Activated CD4-positive, alpha-beta T cell treated with anti-CD3 and anti-CD28 coated beads for 4 hours (primary cell): ENCODE results near the gene FANCF.
"Not testable (repeated sequence)": the region's sequence is repeated elsewhere in the genome, so short reads cannot be mapped to it uniquely, and the experiment has no call there.

Experiments used
- DNase-seq, 2 donors: peaks; one replicate each; pipeline ENCODE4 v3.0.0-alpha.2; 2020

The FANCF gene

GRCh38 chr11:22625448-22626287 lies at the start of gene FANCF:
TSS of gene FANCF (minus strand) at chr11:22625823. CDS start at chr11:22625810, 13 bp downstream.
- peak; percentile 91 to 98 for DNase-seq

DNA sequence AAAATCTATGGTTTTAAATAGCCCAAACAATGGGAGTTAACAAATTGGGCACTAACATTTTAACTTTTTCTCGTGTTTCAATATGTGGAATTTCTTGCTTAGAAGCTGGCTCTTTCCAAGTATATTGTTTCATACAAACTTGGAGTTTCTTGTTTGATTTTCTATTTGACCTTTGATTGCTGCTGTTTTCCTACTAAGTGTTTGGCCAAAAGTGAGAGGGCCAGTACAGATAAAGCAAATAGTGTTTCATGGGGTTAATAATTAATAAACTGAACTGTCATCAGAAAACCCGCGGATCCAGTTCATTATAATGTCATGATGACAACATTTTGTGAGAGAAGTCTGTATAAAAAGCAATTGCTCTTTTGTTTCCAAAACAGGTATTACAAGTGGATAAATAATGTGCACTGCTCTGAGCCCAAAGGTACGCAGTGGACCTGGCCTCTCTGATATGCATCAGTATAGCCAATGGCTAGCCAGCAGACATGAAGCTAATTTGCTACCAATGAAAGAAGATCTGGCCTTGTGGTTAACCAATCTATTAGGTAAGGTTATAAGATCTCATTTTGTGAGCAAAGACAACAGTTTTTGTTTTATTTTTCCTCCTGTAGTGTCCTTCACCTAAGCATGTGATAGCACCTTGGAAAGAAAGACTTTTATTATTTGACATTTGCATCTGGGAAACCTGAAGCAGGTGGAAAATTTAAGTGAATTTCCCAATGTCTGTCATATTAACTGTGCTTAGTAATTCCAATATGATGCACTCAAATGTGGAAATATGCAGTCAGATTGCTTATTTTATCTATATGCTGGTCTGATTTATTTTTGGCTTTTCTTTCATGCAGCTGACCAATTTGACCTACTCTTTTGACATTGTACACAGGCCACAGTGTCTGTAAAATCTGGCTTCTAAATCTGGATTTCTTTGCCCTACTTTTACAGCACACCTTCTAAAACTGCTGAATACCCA lies 49.1 kb upstream of the FANCF start:
- DNase-seq = no peak

DNA sequence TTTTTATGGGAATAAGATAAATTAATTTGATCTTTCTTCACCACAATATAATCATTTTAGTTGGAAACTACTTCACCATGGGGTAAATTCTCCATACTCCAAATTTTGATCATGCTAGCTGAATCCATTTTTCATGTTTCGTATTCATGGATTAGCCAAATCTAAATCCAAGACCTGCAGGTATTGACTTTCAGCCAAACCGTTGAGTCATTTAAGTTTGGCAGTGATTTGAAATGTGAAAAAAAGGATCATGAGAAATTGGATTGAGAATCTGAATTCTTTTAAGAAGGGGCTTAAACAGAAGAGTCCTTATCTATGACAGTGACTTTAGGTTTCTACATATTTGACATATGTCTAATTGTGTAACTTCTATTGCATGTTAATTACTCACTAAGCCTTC lies 46.1 kb upstream of the FANCF start:
- no peak for DNase-seq

DNA sequence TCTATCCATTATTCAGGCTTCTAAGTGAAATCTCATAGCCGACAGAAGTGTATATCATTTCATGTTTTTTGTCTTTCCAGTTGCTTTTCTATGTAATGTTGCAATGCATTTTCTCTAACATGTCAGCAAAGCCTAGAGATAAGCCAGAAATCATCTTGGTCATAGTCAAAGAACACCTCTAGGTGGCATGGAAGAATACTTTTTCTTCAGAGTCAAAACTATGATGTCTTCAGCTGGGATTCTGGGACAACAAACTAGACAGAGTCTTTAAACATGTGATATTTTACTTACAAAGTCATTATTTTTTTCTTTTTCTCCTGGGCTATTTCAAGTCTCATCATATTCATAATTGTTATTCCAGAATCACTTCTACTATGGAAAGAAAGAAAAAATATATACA lies 45.2 kb upstream of the FANCF start:
- no peak for DNase-seq

- no peak for DNase-seq
These were observed 43.7 kb upstream of the FANCF start for GRCh38 chr11:22669368-22669767.

GRCh38 chr11:22668005-22668796 lies 42.6 kb upstream of the FANCF start:
- DNase-seq = no peak

DNA sequence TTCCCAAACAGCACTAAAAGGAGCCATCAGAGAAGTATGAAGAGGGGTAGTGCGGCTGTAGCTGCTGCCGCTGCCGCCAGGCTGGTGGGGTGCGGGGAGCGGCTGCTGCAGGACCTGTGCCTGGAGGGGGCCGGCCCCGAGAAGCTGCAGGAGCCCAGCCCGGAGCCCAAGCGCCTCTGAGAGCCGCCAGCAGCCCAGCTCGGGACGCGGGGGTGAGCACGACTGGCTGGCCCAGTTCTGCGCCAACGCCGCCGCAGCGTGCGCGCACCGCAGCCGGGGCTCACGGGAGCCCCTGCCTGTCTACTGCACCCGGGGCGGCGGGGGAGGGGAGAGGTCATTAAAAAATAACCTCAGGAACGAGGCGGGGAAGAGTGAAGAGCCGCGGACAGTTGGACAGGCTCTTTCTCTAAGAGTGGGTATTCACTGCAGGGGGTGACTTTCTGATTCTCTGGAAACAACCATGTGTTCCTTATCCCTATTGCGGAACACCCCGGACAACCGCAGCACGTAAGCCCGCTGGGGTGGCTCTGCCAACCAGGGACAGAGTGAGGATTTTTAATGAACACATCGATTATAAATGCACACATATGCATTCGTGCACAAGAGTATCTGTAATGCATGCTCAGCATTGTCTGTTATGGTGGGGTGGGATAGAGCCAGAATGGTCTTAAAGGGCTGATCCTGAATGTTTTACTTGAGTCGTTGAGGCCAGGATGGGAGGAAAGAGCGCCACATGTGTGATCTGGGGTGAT lies 41.2 kb upstream of the FANCF start:
- DNase-seq = no peak

- no peak for DNase-seq
These were observed 40.7 kb upstream of the FANCF start, which contains the start of gene GAS2 for GRCh38 chr11:22666325-22666687. TSS of gene GAS2 (plus strand) at chr11:22666611. CDS start at chr11:22674870, 8,259 bp downstream.

GRCh38 chr11:22659783-22660182 lies 34.2 kb upstream of the FANCF start:
- DNase-seq = no peak

DNA sequence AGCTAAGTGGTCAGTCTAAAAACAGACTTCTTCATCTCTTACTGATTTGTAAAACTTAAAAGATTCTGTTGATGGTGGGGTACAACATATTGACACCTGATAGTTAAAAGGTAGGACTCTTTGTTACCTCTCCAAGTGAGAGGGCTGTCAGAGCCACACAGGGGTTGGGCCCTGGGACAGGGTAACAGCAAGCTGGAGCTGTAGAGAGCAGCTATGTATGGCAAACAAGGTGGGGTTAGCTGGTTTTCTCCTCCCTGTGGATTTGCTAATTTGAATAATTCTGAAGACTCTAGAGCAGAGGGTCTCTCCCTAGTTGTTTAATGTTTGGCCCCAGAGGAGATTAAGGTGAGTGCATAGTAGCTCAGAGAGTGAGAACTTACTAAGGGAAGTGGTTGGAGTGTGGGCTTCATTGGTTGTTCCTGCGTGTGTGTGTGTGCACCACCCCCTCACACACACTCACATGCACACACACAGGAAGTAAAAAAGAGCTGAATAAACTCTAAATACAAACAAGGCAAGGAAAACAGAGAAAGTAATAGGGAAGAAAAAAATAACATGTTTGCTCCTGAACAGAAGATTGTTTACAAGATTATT lies 31.6 kb upstream of the FANCF start:
- no peak for DNase-seq

DNA sequence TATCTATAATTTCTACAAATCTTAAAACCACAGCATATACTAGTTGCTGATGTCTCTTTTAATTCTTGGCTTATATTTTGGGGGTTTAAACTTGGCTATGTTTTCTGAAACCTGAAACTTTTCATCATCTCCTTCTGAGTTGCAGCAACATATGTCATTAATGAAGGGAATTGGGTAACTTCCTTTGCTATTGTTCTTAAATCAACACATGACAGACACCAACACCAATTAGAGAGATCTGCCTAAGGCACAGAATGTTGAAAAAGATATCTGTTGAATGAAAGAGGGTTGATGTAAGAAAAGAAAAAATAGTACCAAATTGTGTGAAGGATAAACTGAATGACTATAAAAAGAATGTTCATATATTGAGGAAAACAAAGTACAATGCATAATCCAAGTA lies 30.5 kb upstream of the FANCF start:
- no peak for DNase-seq

DNA sequence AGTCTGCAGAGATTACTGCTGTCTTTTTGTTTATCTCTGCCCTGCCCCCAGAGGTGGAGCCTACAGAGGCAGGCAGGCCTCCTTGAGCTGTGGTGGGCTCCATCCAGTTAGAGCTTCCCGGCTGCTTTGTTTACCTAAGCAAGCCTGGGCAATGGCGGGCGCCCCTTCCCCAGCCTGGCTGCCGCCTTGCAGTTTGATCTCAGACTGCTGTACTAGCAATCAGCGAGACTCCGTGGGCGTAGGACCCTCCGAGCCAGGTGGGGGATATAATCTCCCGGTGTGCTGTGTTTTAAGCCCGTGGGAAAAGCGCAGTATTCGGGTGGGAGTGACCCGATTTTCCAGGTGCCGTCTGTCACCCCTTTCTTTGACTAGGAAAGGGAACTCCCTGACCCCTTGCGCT lies 26.7 kb upstream of the FANCF start:
- DNase-seq = not testable (repeated sequence)

DNA sequence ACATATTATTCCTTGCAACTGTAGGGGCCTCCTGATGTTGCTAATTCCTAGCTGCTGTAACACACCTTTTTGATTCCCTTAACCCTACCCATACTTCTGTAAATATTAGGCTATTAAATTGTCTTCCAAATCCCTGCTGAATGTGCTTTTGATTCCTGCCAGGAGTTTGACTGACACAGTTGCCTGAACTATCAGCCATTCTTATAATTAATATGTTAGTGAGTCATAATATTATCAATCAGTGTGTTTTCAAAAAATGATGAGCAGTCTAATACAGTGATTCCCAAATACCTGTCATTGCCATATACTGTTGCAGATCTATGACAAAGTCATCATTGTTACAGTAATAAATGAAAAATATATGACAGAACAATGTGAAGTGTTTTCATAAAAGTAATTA lies 15.9 kb upstream of the FANCF start:
- DNase-seq = no peak

- no peak for DNase-seq
These were observed 15.2 kb upstream of the FANCF start for GRCh38 chr11:22640862-22641261.

GRCh38 chr11:22635689-22636088 lies 10.1 kb upstream of the FANCF start:
- DNase-seq = no peak

DNA sequence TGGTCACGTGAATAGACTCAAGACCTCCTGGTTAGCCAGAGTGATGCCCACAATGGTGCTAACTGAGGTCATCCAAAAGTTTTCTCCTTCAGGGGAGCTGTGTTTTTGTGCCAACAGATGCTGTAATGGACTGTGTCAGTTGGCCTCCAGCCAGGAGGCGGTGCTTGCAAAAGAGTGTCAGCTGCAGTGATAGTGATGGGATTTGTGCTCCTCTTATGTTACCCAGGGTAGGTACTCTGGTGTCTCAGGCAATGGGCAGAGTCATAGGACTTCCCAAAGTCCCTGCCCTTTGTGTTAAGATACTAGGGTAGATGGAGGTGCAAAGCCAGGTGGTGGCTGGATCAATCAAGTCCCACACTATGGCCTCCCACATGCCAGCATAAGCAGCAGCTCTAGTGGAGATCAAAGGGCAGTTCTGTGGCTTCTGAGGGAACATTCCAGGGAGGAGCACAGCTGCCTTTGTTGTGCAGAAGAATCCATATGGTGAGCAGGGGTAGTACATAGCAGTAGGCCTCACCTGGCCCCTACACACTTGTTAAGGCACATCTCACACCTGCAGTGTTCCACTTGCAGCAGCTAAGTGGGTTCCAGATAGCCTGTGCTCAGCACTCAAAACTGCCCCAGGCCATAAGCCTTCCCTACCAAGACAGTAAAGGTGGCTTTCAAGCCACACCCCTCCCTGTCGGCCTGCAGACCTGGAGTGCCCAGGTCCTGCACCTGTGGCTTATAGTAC lies 9.4 kb upstream of the FANCF start:
- no peak for DNase-seq

- DNase-seq = no peak
These were observed 7.8 kb upstream of the FANCF start for GRCh38 chr11:22633354-22633902.

DNA sequence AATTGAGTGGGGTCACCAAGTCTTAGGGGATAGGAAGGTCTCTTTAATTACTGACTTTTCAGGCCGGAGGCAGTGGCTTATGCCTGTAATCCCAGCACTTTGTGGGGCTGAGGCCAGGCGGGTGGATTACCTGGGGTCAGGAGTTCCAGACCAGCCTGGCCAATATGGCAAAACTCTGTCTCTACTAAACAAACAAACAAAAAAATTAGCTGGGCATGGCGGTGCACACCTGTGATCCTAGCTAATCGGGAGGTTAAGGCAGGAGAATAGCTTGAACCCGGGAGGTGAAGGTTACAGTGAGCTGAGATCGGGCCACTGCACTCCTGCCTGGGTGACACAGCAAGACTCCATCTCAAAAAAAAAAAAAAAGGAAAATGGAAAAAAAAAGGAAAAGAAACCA lies 1.8 kb upstream of the FANCF start:
- DNase-seq = no peak

- no peak for DNase-seq
These were observed 1.1 kb upstream of the FANCF start for GRCh38 chr11:22626573-22627239.
